ENCODE results near the gene ANKRD10.

The ANKRD10 gene

GRCh38 chr13:110914331-110915056 is 375 bp downstream of the ANKRD10 start:
- DNase-seq (ENCODE audit: low spot score) = peak; percentile 68

GRCh38 chr13:110914081-110914330 is 863 bp downstream of the ANKRD10 start:
- no peak for DNase-seq (ENCODE audit: low spot score)

GRCh38 chr13:110913322-110914080 is 1.4 kb downstream of the ANKRD10 start:
- DNase-seq (ENCODE audit: low spot score) = peak; percentile 11

DNA sequence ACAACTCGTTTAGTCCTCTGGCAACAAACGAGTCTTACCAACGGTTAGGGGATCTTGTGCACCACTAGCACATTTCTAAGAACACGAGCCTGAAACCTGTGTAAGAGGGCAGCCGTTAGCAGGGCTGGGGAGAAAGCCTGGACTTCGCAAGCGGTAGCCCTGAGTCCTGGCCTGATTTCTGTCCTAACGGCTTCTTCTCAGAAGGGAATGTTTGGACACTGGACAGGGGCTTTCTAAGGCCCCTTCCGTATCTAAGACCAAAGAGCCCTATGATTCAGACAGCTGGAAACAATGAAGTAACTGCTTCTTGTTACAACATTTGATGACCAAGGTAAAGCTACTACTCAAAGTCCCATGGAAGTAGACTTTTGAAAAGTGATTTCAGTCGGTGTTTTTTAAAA is 2.2 kb downstream of the ANKRD10 start:
- no peak for DNase-seq (ENCODE audit: low spot score)

GRCh38 chr13:110911880-110912279 is 3.0 kb downstream of the ANKRD10 start:
- no peak for DNase-seq (ENCODE audit: low spot score)

DNA sequence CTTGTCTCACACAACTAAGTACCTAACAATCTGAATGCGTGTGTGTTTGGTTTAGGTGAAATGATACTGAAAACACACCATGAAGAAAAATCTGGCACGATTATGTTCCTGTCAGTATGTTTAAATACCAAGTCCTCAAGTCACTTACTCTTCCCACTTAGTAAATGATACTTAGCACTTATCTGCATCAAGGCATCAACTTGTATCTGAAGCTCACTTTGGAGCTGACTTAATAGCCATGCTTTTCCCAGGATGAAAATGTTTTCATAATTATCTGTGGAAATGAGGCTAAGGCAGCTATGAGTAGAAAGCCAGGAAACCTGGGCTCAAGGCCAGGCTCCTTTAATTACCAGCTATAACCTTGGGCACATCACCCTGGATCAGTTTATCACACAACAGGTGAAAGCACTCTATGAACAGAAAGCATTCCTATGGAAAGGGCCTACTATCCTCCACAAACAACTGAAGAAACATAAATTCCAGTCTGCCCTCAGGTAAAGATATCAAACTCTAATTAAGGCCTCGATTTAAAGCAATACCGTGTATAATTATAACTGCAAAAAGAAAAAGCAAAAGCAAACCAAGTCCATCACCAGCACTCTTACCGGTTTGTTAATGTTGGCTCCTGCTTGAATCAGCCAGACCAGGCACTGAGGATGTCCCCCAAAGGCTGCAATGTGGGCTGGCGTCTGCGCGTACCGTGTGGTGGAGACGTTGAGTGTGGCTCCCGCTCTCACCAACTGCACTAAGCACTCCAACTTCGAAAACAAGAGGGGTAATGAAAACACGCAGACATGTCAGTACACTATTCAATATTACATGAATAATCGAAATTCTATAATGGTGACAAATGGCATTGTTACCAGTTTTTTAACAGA is 4.6 kb downstream of the ANKRD10 start:
- DNase-seq (ENCODE audit: low spot score) = no peak

GRCh38 chr13:110907951-110908898 is 6.6 kb downstream of the ANKRD10 start:
- DNase-seq (ENCODE audit: low spot score) = no peak

- DNase-seq (ENCODE audit: low spot score) = no peak
Observed at GRCh38 chr13:110907301-110907700, 7.6 kb downstream of the ANKRD10 start.

DNA sequence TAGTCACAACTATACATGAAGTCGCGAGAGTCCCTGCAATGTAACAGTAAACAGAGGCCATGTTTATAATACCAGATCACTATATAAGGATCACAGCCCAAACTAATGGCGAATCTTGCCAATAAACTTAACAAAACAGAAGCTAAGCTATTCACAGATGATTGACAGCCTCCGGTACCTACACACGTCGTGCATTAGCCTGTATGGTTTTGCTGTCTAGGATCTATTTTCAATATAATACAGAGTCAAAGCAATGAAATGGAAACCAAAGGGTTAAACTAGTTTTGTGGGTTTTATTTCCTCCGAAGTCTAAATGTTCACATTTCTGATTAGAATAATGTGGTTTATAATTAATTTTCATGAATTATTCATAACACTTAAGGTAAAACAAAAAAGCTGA is 10.1 kb downstream of the ANKRD10 start:
- no peak for DNase-seq (ENCODE audit: low spot score)

- DNase-seq (ENCODE audit: low spot score) = no peak
Observed at GRCh38 chr13:110902370-110902769, 12.5 kb downstream of the ANKRD10 start.

- no peak for DNase-seq (ENCODE audit: low spot score)
Observed at GRCh38 chr13:110897521-110897920, 17.3 kb downstream of the ANKRD10 start.

GRCh38 chr13:110897014-110897413 is 17.9 kb downstream of the ANKRD10 start:
- no peak for DNase-seq (ENCODE audit: low spot score)

DNA sequence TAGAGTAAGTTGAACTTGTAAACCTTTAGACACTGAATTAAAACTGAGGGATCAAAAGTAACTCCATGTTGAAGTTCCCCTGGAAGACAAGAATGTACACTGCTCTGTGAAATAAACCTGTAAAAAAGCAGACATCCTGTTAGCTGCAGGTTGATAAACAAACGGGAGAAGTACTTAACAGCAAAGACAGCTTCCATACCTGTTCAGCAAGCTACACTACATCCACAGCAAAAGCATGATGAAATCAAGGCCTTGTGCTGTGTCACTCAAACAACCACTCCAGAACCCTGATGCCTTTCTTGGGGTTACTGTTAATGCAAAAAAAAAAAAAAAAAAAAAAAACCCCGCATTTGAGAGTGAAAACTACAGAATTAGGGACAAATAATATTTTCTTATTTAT is 20.8 kb downstream of the ANKRD10 start:
- no peak for DNase-seq (ENCODE audit: low spot score)

GRCh38 chr13:110893571-110893970 is 21.3 kb downstream of the ANKRD10 start:
- DNase-seq (ENCODE audit: low spot score) = no peak

DNA sequence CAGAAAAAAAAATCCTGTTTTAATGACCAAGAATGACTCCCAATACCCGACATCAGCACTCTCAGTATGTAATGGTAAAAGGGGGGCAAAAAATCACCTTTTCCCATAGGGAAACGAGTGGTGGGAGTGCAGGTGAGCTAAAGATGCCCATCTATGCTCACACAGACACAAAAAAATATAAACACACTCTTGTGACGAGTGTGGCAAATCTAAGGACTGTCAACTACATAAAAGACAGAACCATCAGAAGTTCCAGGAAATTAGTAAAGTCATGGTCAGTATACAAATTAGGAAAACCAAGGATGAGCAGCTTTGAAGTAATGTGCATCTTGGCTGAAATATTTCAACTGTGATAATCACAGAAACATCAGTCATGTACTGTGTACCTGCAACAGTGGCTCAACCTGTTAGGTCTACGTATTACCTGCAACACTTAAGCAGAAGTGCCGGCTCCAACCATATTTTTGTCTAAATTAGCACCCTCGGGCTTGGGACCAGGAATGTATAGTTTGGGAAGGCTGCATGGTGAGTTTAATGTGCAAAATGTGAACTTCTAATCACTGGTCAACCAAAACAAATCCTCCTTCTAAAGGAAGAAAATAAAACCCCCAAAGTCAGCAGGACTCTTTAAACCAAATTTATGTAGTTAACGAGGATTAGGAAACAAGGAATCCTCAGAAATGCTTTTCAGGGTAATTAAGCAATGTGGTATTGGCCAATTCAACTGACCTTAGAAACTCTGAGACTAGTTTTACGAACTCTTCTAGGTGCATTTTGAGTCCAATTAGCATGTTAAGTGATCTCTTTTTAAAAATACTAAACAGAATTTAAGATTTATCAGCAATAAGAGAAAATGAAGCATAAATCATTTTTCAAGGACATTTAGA is 24.3 kb downstream of the ANKRD10 start:
- DNase-seq (ENCODE audit: low spot score) = no peak

GRCh38 chr13:110888390-110888789 is 26.5 kb downstream of the ANKRD10 start:
- no peak for DNase-seq (ENCODE audit: low spot score)

- no peak for DNase-seq (ENCODE audit: low spot score)
Observed at GRCh38 chr13:110887597-110888333, 27.1 kb downstream of the ANKRD10 start.

GRCh38 chr13:110886870-110887596 is 27.8 kb downstream of the ANKRD10 start:
- no peak for DNase-seq (ENCODE audit: low spot score)

All from CD4-positive, alpha-beta T cell treated with Interleukin-2 at 100 ng/mL for 4 hours (primary cell).